Activated CD8-positive, alpha-beta memory T cell treated with anti-CD3 and anti-CD28 coated beads, Interleukin-2, amount 50 U/mL, for 1 hour (primary cell): ENCODE results near the gene SCEL.

Experiments
- DNase-seq: peaks from one replicate; pipeline ENCODE4 v3.0.0-alpha.2; 2020; ENCODE audit errors: extremely low read depth

SCEL gene

DNA sequence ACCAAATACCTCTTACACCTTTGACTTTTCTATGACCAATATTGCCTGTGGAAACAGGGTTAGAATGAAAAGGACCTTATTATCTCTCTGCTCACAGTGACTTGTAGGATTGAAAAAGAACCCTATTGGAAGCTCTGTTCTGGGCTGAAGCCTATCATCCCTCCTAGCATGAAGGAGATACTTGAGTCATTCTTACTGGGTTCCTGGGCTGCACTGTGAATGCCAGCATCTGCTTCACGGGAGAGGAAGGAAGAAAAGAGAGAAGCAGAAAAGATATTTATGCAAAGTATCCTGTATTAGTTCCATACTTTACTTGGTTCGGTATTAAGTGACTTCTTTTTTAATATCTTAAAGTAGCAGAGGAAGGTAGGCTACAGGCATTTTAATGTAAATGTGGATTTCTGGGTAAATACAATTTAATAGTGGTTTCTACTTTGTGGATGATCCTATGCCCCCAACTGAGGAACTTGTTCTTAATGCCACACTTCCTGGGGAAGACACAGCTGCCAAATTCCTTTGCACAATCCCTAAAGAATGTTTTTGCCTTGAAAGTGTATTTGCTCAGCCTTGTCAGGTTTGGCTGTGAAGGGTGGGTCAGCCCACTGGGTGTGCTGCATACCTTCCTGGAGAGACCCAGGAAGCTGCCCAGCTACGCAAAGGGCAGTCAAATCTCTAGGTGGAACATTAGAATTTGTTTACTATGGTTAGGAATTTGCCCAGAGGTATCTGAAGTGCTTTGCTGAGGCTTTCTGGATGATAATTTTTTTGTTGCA is 13.7 kb upstream of the SCEL start:
- no peak for DNase-seq

DNA sequence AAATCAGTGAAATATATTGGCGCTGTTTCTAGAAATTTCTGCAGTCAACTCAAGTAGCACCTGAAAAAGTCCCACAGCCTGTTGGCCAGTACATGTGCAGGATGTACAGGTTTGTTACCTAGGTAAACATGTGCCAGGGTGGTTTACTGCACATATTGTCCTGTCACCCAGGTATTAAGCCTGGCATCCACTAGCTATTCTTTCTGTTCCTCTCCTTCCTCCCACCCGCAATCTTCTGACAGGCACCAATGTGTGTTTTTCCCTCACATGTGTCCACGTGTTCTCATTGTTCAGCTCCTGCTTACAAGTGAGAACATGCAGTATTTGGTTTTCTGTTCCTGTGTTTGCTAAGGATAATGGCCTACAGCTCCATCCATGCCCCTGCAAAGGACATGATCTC is 13.1 kb upstream of the SCEL start:
- DNase-seq, result no peak

DNA sequence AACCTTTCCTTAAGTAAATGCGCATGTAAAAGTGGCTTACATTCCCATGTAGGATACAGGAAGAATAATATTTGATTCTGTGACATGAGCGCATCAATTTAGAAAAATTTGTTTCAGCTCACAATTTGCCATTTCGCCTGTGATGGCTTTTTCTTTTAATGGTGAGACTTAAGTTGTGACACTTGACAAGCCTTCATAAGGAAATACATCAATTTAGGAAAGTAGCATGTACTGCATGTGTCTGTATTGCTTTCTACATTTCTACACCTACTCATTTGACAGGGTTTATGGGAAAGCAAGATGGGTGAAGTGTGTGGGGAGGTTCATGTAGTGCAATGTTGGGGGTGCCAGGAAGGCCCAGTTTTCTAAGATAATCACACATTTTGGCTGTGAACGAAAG is 12.1 kb upstream of the SCEL start:
- DNase-seq, result no peak

DNA sequence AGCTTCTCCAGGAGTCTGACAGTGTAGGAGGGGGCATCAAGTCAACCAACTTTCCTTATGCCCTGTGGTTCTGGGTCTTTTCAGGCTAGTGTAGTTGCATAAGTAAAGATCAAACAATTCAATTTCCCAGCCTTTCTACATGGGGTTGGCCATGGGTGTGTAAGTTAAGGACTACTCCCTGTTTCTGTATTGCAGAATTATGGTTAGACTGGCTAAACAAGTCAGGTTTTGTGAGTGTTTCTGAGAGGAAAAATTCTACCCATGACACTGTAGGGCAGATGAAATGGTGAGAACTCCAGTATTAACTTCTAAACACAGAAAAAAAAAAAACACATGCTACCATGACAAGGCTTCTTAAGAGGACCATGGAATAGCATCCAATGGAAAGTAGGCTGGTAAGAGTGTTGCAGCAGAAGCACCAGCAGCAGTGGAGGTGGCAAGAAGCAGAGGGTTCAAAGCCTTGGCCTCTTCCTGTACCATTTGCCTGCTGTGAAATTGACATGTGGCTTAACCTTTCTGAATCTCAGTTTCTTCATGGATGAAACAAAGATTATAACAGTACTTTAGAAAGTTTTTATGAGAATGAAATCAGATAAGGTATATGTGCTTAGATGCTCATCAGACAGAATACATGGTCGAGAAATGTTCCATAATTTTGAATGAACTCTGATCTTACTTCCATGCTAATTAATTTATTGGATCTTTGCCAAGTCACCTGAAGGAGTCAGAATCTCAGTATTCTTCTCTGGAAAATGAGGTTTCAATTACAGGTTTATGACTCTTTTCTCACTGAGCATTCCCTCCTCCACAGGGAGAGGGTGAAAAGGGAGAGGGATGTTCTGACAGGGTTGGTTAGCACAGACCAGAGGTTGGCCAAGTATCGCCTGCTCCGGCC is 11.4 kb upstream of the SCEL start:
- no peak for DNase-seq

GRCh38 chr13:77528414-77528813 is 7.1 kb upstream of the SCEL start:
- no peak for DNase-seq

- no peak for DNase-seq
Measured at GRCh38 chr13:77528834-77529500, 6.5 kb upstream of the SCEL start.

- no peak for DNase-seq
Measured at GRCh38 chr13:77529501-77529840, 6.0 kb upstream of the SCEL start.

DNA sequence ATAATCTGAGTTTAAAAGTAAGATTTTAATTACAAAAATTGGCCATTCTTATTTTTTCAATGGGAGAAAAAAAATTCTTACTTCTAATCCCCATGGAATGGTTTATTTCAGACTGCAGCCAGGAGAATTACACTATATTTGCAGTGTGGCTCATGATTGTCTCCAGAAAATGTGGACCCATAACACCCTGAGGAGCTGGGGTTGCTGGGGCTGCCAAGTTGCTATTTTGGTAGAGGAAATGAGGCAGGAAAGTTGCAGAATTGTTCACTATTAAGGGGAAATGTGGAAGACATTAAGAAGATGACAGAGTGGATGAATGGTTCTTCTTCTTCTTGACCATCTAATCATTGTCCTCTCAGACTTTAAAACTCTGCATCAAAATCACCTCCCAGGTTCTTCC is 4.6 kb upstream of the SCEL start:
- no peak for DNase-seq

- DNase-seq, result no peak
Measured at GRCh38 chr13:77532983-77533382, 2.5 kb upstream of the SCEL start.

DNA sequence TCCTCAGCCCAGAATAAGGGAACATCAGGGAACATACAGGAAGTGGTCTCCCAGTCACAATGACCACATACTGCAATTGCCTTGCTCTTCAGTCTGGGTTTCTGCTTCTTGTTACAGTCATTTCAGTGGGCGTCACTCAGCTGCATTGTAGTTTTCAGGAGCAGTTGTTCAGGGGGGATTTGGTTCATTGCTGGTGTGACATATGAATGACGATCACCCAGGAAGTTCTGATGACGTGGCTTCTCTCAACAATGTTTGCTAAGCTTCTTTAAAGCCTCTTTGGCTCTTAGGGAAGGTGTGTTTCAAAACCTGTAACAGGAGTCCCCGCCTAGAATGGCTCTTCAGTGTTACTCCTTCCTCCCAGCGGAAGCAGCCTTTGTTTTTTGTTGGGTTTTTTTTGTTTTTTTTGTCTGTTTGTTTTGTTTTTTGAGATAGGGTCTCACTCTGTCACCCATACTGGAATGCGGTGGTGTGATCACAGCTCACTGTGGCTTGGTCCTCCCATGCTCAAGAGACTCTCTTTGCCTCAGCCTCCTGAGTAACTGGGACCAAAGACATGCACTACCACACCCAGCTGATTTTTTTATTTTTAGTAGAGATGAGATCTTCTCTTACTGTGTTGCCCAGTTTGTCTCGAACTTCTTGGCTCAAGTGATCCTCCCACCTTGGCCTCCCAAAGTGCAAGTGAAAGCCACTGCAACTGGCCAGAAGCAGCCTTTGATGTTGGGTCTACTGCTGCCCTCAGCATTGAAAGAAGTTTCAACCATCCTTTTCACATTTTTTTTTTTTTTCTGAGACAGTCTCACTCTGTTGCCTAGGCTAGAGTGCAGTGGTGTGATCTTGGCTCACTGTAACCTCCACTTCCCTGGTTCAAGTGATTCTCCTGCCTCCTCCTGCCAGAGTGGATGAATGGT is 1.4 kb upstream of the SCEL start:
- DNase-seq, result no peak

- no peak for DNase-seq
Measured at GRCh38 chr13:77536358-77536757, 852 bp downstream of the SCEL start.

GRCh38 chr13:77537289-77537919 is 1.9 kb downstream of the SCEL start:
- no peak for DNase-seq

GRCh38 chr13:77543711-77544110 is 8.2 kb downstream of the SCEL start:
- no peak for DNase-seq

- DNase-seq, result no peak
Measured at GRCh38 chr13:77544355-77544754, 8.8 kb downstream of the SCEL start.

DNA sequence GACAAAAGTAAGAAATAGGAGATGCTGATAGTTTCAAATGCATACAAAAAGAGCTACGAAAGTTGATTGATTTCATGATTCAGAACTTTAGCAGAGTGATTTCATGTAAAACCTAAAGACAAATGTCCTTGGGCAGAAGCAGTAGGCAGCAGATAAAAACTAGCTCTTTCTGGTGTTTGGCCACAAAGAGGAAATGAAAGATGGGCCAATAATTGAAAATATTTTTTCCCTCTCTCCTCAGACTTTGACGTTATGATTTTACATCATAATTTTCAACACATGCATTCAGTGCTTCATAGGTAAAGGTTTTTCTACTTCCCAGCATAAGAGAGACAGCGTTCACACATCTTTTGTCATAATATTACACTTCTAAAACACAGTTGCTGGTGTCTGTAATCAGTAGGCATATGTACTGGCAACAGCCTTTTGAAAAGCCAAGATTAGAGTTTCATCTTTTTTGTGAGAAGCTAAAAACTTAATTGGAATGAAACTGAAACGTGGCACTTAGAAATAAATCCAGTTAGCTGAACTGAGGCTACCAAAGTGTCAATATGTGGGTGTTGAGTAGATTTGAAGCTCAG is 9.3 kb downstream of the SCEL start:
- DNase-seq, result no peak

DNA sequence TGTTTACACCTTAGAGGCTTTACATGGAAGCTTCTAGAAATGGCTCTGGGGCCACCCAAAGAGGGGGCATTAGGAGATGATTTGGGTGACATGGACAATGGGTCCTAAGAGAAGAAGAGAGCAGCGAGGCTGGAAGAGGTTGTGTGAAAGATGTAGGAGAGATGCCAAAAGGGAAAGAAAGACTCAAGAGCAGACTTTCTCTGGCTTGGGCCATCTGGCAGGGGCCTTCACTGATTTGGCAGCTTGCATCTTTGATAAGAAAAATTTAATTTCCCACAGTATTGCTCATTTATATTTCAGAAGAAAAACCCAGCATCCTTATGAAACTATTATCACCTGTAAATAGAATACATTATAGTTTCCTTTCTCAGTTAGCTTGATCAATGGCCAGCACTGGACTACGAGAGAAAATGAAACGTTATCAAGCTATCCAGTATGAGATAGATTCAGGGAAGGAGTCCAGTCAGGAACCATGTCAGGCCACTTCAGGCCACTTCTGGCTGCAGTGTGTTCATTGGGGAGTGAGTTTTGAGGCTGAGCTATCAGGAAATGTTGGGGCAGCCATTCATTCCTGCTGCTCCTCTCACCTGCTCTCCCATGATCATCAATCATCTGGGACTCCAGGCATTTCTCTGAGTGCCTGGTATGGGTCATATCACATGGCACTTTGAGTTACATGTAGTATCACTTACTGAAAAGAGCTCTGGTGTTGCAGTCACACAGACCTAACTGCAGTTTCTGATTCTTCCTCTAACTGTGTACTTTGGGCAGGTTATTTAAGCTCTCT is 10.3 kb downstream of the SCEL start:
- DNase-seq, result no peak

GRCh38 chr13:77548095-77548494 is 12.6 kb downstream of the SCEL start:
- no peak for DNase-seq

GRCh38 chr13:77548594-77548993 is 13.1 kb downstream of the SCEL start:
- no peak for DNase-seq

- DNase-seq, result no peak
Measured at GRCh38 chr13:77554069-77554468, 18.6 kb downstream of the SCEL start.

GRCh38 chr13:77555246-77555645 is 19.7 kb downstream of the SCEL start:
- DNase-seq, result no peak
